Retinal pigment epithelial cell (primary cell): ENCODE data around the gene TULP4.
"Not testable (repeated sequence)": the region's sequence is repeated elsewhere in the genome, so short reads cannot be mapped to it uniquely, and the experiment has no call there.

Experiments
- DNase-seq: peaks from one replicate; pipeline ENCODE4 v3.0.0-alpha.2; 2010; ENCODE audit warnings: low read depth
- H3K4me3 ChIP-seq: 2 replicates; pipeline ENCODE4 v1.5.1; 2011; ENCODE audit warnings: mild to moderate bottlenecking, low read length, control low read depth, moderate library complexity
- TF ChIP-seq, protein P1 (sequence below): conservative IDR thresholded peaks from 2 replicates; pipeline ENCODE4 v1.5.1; 2011; ENCODE audit warnings: low read depth, low read length, control low read depth, inconsistent platforms

The TULP4 gene

DNA sequence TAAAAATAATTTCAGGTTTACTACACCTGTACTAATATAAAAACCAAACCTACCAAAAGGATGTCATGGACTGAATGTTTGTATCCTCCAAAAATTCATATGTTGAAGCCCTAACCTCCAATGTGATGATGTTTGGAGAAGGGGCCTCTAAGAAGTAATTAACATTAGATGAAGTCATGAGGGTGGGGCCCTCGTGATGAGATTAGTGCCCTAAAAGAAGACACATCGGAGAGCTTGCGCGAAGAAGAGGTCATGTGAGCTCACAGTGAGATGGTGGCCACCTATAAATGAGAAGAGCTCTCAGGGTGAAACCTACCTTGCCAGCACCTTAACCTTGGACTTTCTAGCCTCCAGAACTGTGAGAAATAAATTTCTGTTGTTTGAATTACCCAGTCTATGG lies 20.8 kb downstream of the TULP4 start:
- TF ChIP-seq, protein P1, sequence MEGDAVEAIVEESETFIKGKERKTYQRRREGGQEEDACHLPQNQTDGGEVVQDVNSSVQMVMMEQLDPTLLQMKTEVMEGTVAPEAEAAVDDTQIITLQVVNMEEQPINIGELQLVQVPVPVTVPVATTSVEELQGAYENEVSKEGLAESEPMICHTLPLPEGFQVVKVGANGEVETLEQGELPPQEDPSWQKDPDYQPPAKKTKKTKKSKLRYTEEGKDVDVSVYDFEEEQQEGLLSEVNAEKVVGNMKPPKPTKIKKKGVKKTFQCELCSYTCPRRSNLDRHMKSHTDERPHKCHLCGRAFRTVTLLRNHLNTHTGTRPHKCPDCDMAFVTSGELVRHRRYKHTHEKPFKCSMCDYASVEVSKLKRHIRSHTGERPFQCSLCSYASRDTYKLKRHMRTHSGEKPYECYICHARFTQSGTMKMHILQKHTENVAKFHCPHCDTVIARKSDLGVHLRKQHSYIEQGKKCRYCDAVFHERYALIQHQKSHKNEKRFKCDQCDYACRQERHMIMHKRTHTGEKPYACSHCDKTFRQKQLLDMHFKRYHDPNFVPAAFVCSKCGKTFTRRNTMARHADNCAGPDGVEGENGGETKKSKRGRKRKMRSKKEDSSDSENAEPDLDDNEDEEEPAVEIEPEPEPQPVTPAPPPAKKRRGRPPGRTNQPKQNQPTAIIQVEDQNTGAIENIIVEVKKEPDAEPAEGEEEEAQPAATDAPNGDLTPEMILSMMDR: no peak
- no peak overlapping the region for H3K4me3 ChIP-seq
- no peak for DNase-seq

GRCh38 chr6:158334534-158334933 lies 22.3 kb downstream of the TULP4 start:
- H3K4me3 ChIP-seq: no peak overlapping the region
- TF ChIP-seq, protein P1: no peak
- DNase-seq: no peak

DNA sequence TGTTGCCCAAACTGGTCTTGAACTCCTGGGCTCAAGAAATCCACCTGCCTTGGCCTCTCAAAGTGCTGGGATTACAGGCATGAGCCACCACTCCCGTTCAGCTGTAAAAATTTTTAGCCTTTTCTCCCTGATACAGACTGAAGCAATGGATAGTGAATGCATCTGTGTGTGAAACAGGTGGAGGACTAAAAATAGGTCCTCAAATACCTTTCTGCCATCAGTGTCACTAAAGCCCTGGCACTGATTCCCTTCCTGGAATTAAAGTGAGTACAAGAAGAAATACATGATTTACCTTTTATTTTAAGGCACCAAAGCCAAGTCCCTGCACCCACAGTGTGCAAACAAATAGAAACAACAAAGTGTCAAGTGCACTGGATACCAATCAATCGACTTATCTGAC lies 25.1 kb downstream of the TULP4 start:
- DNase-seq: no peak
- TF ChIP-seq, protein P1: no peak
- H3K4me3 ChIP-seq: no peak overlapping the region

DNA sequence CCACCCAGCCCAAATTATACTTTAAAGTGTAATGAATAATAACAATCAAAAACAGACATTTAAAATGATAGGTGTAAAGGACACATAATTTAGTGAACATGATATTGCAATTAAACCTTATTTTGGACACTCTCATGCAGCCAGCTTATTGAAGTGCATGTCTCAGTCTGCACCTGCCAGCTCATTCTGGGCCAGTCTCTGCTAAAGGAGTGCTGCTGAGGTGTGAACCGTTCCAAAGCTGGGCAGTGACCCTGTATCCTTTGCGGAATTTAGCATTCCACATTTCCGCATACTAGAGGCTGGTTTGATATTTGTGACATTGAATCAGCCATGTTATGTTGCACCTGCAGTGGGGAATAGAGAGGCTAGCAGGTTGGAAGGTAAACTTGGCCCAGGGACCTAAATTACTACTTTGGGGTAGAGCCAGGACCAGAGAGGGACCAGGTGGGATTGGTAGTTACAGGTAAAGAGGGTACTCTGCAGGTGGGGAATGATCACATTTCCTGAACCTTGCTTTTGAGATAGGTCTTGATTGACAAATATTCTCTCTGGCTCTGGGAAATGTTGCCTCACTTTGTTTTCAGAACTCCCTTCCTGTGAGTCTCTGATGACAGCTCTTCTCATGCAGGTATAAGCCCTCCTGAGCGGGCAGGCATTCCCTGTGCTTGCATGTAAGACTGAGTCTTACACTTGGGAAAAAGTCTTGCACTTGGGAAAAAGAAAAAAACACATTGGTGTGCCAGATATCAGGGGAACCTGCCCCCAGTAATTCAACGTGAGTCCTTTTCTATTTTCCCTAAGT lies 26.2 kb downstream of the TULP4 start:
- no peak for DNase-seq
- TF ChIP-seq, protein P1: no peak
- no peak overlapping the region for H3K4me3 ChIP-seq

- DNase-seq, H3K4me3 ChIP-seq: not testable (repeated sequence)
These were observed 26.9 kb downstream of the TULP4 start for GRCh38 chr6:158339197-158339596.

- H3K4me3 ChIP-seq: no peak overlapping the region
- no peak for DNase-seq
- TF ChIP-seq, protein P1: no peak
These were observed 28.0 kb downstream of the TULP4 start for GRCh38 chr6:158340252-158340651.

GRCh38 chr6:158344534-158344933 lies 32.3 kb downstream of the TULP4 start:
- TF ChIP-seq, protein P1: no peak
- no peak for DNase-seq
- no peak overlapping the region for H3K4me3 ChIP-seq

GRCh38 chr6:158345444-158345843 lies 33.2 kb downstream of the TULP4 start:
- DNase-seq, H3K4me3 ChIP-seq: not testable (repeated sequence)
